Activated CD8-positive, alpha-beta T cell treated with anti-CD3 and anti-CD28 coated beads, Interleukin-2, amount 10 ng/mL, durations not matched to agents 7 days and 5 days (primary cell): Measurements from ENCODE around the gene ATRN. TPM values are rescaled to one million over a fixed set of nuclear protein-coding genes. Genes with fewer than 3 reads are reported as not detected.

Source experiments
- ATAC-seq: fragments of 150-1000 bp; cut with Tn5 transposase; one replicate; pipeline ENCODE4 v1.10.0; 2021; ENCODE audit warnings: moderate library complexity
- CTCF ChIA-PET: fragments of 350-600 bp; sonication (Branson Sonifier 250); formaldehyde crosslinking; loops from one replicate; lab custom pipeline; 2021; ENCODE audit warnings: antibody characterized with exemption; lab: Charles Lee
- POLR2A ChIA-PET: fragments of 350-600 bp; sonication (Branson Sonifier 250); formaldehyde crosslinking; loops from one replicate; lab custom pipeline; 2021; ENCODE audit warnings: antibody characterized with exemption; lab: Charles Lee
- DNase-seq: peaks from one replicate; pipeline ENCODE4 v3.0.0-alpha.2; 2020
- H3K27ac Mint-ChIP-seq: one replicate; pipeline ENCODE4 v1.8.0; 2021; ENCODE audit warnings: mild to moderate bottlenecking, mixed read lengths
- H3K27me3 Mint-ChIP-seq: one replicate; pipeline ENCODE4 v1.8.0; 2021; ENCODE audit warnings: low read depth, mixed read lengths
- H3K36me3 Mint-ChIP-seq: one replicate; pipeline ENCODE4 v1.8.0; 2021; ENCODE audit warnings: low read depth, mixed read lengths
- H3K4me1 Mint-ChIP-seq: one replicate; pipeline ENCODE4 v1.8.0; 2021; ENCODE audit warnings: low read depth, mixed read lengths
- H3K4me3 Mint-ChIP-seq: one replicate; pipeline ENCODE4 v1.8.0; 2021; ENCODE audit warnings: mild to moderate bottlenecking, mixed read lengths
- H3K9me3 Mint-ChIP-seq: one replicate; pipeline ENCODE4 v1.8.0; 2022; ENCODE audit warnings: mixed read lengths; ENCODE audit not compliant: insufficient read depth
- total RNA-seq, 2 experiments: library from RNA; stranded (reverse); gene quantifications; one replicate each; pipeline ENCODE4 v1.2.3, GENCODE V29; 2021

The ATRN gene
- total RNA-seq, 2 experiments from 2014 or later: 8.1 to 8.5 TPM

GRCh38 chr20:3447321-3447720 is 23.5 kb upstream of the ATRN start:
- peaks cover 19% of the 10 kb centered on the region for H3K27me3 Mint-ChIP-seq
- no peak overlapping the region for H3K27ac Mint-ChIP-seq
- no peak for ATAC-seq
- no peaks in the 10 kb centered on the region for H3K36me3 Mint-ChIP-seq
- ChIA-PET CTCF (no interaction called here), POLR2A (no interaction called here)
- no peak overlapping the region for H3K4me3 Mint-ChIP-seq
- H3K9me3 Mint-ChIP-seq: no peaks in the 10 kb centered on the region
- H3K4me1 Mint-ChIP-seq: no peaks in the 10 kb centered on the region
- DNase-seq: no peak

GRCh38 chr20:3449319-3449718 is 21.5 kb upstream of the ATRN start:
- ChIA-PET POLR2A (no interaction called here), CTCF (no interaction called here)
- no peaks in the 10 kb centered on the region for H3K9me3 Mint-ChIP-seq
- no peak for DNase-seq
- no peak overlapping the region for H3K27ac Mint-ChIP-seq
- ATAC-seq: no peak
- no peaks in the 10 kb centered on the region for H3K4me1 Mint-ChIP-seq
- no peak overlapping the region for H3K4me3 Mint-ChIP-seq
- peaks cover 18% of the 10 kb centered on the region for H3K27me3 Mint-ChIP-seq
- H3K36me3 Mint-ChIP-seq: no peaks in the 10 kb centered on the region

DNA sequence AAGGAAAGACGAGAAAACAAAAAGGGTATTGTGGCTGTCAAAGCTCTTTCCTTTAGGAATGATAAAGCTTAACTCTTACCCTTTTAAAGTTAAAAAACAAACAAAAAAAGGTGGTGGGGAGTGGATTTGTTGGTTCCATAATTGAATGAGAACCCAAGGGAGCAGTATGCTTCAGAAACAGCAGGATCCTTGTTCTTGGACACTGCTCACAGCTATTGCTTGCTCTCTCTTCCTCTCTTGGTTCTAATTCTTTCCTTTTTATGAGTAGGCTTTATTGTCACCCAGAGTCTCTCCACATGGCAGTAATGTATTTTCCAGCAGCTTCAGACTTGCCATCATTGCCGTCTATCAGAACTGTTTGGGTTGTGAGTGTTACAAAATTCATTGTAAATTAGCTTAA is 18.7 kb upstream of the ATRN start:
- POLR2A ChIA-PET: no interaction called here
- DNase-seq: no peak
- CTCF ChIA-PET: interaction anchor here (0.7 to 1.2 kb wide), 2 partner anchors 233 to 314 kb away, joined by 3 read pairs; no protein-coding TSS in a partner anchor
- no peaks in the 10 kb centered on the region for H3K9me3 Mint-ChIP-seq
- peaks cover 22% of the 10 kb centered on the region for H3K27me3 Mint-ChIP-seq
- ATAC-seq: no peak
- H3K36me3 Mint-ChIP-seq: no peaks in the 10 kb centered on the region
- no peak overlapping the region for H3K4me3 Mint-ChIP-seq
- no peaks in the 10 kb centered on the region for H3K4me1 Mint-ChIP-seq
- H3K27ac Mint-ChIP-seq: no peak overlapping the region

- Mint-ChIP-seq H3K9me3 (no peaks in the 10 kb centered on the region), H3K27me3 (peaks cover 16% of the 10 kb centered on the region), H3K4me3 (no peak overlapping the region), H3K27ac (no peak overlapping the region), H3K4me1 (no peaks in the 10 kb centered on the region), H3K36me3 (no peaks in the 10 kb centered on the region)
- CTCF ChIA-PET: interaction anchor here (0.7 to 1.2 kb wide), 2 partner anchors 16 to 314 kb away, joined by 3 read pairs; no protein-coding TSS in a partner anchor
- no peak for ATAC-seq
- POLR2A ChIA-PET: no interaction called here
- DNase-seq: no peak
Observed at GRCh38 chr20:3452690-3453089, 18.1 kb upstream of the ATRN start.

GRCh38 chr20:3454831-3455230 is 16.0 kb upstream of the ATRN start:
- no peak for ATAC-seq
- CTCF ChIA-PET: no interaction called here
- Mint-ChIP-seq H3K4me1 (no peaks in the 10 kb centered on the region), H3K4me3 (no peak overlapping the region), H3K36me3 (no peaks in the 10 kb centered on the region), H3K27ac (no peak overlapping the region), H3K27me3 (peaks cover 18% of the 10 kb centered on the region), H3K9me3 (no peaks in the 10 kb centered on the region)
- POLR2A ChIA-PET: no interaction called here
- DNase-seq: no peak

GRCh38 chr20:3456648-3457047 is 14.2 kb upstream of the ATRN start:
- DNase-seq (no peak), ATAC-seq (no peak)
- Mint-ChIP-seq H3K36me3 (no peaks in the 10 kb centered on the region), H3K9me3 (no peaks in the 10 kb centered on the region), H3K27ac (no peak overlapping the region), H3K4me1 (no peaks in the 10 kb centered on the region), H3K27me3 (peaks cover 19% of the 10 kb centered on the region), H3K4me3 (no peak overlapping the region)
- ChIA-PET POLR2A (no interaction called here), CTCF (interaction anchor here (0.7 kb wide), 1 partner anchor 156 kb away, joined by 3 read pairs; no protein-coding TSS in a partner anchor)

DNA sequence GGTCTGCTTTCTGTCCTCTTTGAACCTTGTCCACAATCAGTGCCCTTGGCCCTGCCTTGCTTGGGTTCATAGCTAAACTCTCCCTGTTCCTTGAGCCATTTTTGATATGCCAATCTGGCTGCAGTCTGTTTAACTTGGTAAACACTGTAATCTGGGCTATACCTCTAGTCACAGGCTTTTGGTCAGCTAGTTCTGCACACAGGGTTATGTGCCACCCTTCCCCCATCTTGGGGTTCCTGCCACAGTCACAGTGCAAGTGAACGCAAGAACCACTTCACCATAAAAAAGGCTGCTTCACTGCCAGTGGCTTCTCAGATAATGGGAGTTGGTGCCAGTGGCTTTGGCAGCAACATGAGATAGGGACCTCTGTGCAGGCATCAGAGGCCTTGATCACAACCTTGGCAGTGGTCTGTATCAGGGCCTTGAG is 10.9 kb upstream of the ATRN start:
- CTCF ChIA-PET: no interaction called here
- no peaks in the 10 kb centered on the region for H3K9me3 Mint-ChIP-seq
- DNase-seq (no peak), ATAC-seq (no peak)
- POLR2A ChIA-PET: no interaction called here
- no peaks in the 10 kb centered on the region for H3K36me3 Mint-ChIP-seq
- peaks cover 14% of the 10 kb centered on the region for H3K27me3 Mint-ChIP-seq
- no peak overlapping the region for H3K27ac Mint-ChIP-seq
- H3K4me3 Mint-ChIP-seq: no peak overlapping the region
- H3K4me1 Mint-ChIP-seq: no peaks in the 10 kb centered on the region

- H3K36me3 Mint-ChIP-seq: no peaks in the 10 kb centered on the region
- ATAC-seq: no peak
- H3K9me3 Mint-ChIP-seq: no peaks in the 10 kb centered on the region
- ChIA-PET POLR2A (no interaction called here), CTCF (no interaction called here)
- no peak for DNase-seq
- H3K4me3 Mint-ChIP-seq: no peak overlapping the region
- peaks cover 17% of the 10 kb centered on the region for H3K27me3 Mint-ChIP-seq
- H3K27ac Mint-ChIP-seq: no peak overlapping the region
- no peaks in the 10 kb centered on the region for H3K4me1 Mint-ChIP-seq
Observed at GRCh38 chr20:3461211-3461771, 9.5 kb upstream of the ATRN start.

DNA sequence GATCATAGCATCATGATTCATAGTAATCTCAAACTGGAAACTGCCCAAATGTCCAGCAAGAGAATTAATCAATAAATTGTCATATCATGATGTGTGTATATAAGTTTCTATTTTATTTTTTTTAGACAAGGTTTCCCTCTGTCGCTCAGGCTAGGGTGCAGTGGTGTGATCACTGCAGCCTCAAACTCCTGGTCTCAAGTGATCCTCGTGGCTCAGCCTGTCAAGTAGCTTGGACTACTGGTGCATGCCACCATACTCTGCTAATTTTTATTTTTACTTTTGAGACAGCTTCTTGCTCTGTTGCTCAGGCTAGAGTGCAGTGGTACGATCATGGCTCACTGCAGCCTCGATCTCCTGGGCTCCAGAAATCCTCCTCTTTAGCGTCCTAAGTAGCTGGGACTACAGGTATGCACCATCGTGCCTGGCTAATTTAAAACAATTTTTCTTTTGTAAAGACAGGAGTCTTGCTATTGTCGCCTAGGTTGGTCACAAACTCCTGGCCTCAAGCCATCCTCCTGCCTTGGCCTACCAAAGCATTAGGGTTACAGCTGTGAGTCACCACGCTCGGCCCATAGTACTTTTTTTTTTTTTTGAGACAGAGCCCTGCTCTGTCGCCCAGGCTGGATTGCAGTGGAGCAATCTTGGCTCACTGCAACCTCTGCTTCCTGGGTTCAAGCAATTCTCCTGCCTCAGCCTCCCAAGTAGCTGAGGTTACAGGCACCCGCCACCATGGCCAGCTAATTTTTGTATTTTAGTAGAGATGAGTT is 8.7 kb upstream of the ATRN start:
- Mint-ChIP-seq H3K27me3 (peaks cover 22% of the 10 kb centered on the region), H3K4me3 (no peak overlapping the region), H3K36me3 (no peaks in the 10 kb centered on the region), H3K27ac (no peak overlapping the region), H3K9me3 (no peaks in the 10 kb centered on the region), H3K4me1 (no peaks in the 10 kb centered on the region)
- no peak for ATAC-seq
- ChIA-PET CTCF (no interaction called here), POLR2A (no interaction called here)
- no peak for DNase-seq

DNA sequence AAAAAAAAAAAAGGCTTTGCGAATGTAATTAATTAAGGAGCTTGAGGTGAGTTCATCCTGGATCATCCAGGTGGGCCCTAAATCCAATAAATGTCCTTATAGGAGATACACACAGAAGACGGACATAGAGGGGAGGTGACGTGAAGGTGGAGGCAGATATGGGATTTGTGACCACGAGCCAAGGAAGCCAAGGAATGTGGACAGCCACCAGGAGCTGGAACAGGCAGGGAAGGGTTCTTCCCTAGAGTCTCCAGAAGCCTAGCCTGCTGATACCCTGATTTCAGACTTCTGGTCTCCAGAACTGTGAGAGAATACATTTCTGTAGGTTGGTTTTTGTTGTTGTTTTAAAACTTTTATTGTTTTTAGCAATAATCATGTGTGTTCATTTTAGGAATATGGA is 6.7 kb upstream of the ATRN start:
- ChIA-PET CTCF (no interaction called here), POLR2A (no interaction called here)
- H3K9me3 Mint-ChIP-seq: no peaks in the 10 kb centered on the region
- no peaks in the 10 kb centered on the region for H3K4me1 Mint-ChIP-seq
- no peak for DNase-seq
- no peak overlapping the region for H3K27ac Mint-ChIP-seq
- no peaks in the 10 kb centered on the region for H3K36me3 Mint-ChIP-seq
- H3K27me3 Mint-ChIP-seq: peaks cover 24% of the 10 kb centered on the region
- H3K4me3 Mint-ChIP-seq: no peak overlapping the region
- no peak for ATAC-seq

- POLR2A ChIA-PET: no interaction called here
Observed at GRCh38 chr20:3465301-3465700, 5.5 kb upstream of the ATRN start.

GRCh38 chr20:3470208-3470626 is 601 bp upstream of the ATRN start:
- ChIA-PET POLR2A (interaction anchor here (0.7 to 1.2 kb wide), 4 partner anchors 40 to 62 kb away, joined by 3 to 7 read pairs (median 4); no protein-coding TSS in a partner anchor), CTCF (no interaction called here)
- peaks cover 27% of the 10 kb centered on the region for H3K4me1 Mint-ChIP-seq
- no peaks in the 10 kb centered on the region for H3K9me3 Mint-ChIP-seq
- peak overlapping the region; percentile 88 for H3K4me3 Mint-ChIP-seq
- H3K36me3 Mint-ChIP-seq: no peaks in the 10 kb centered on the region
- H3K27me3 Mint-ChIP-seq: peaks cover 19% of the 10 kb centered on the region
- peak overlapping the region; percentile 31 for H3K27ac Mint-ChIP-seq
- ATAC-seq (no peak), DNase-seq (no peak)

More at GRCh38 chr20:3465301-3465700, 5.5 kb upstream of the ATRN start:
- CTCF ChIA-PET: no interaction called here
- DNase-seq: no peak
- ATAC-seq: no peak
- H3K27ac Mint-ChIP-seq: no peak overlapping the region
- peaks cover under 1% of the 10 kb centered on the region for H3K4me1 Mint-ChIP-seq
- peaks cover 24% of the 10 kb centered on the region for H3K27me3 Mint-ChIP-seq
- no peak overlapping the region for H3K4me3 Mint-ChIP-seq
- no peaks in the 10 kb centered on the region for H3K9me3 Mint-ChIP-seq
- no peaks in the 10 kb centered on the region for H3K36me3 Mint-ChIP-seq
